AG04450 (cell line): Measurements from ENCODE around the gene NT5C2. TPM values are rescaled to one million over a fixed set of nuclear protein-coding genes. Genes with fewer than 3 reads are reported as not detected.
A peak's percentile ranks its signal among the peaks of the same experiment; 100 is the strongest.

Source experiments
- CTCF ChIA-PET: fragments of 300-600, 350-600 bp; formaldehyde crosslinking; extraction: SDS; loops from one replicate; lab custom pipeline; 2022; ENCODE audit warnings: antibody characterized with exemption, inconsistent platforms; lab: Charles Lee
- POLR2A ChIA-PET: fragments of 350-600 bp; formaldehyde crosslinking; extraction: SDS; loops from one replicate; lab custom pipeline; 2021; ENCODE audit warnings: antibody characterized with exemption, inconsistent platforms; lab: Yijun Ruan, JAX
- DNase-seq: peaks from one replicate; pipeline ENCODE4 v3.0.0-alpha.2; 2011; ENCODE audit warnings: low read depth, low spot score
- H3K27ac ChIP-seq: one replicate; pipeline ENCODE4 v1.5.1; 2012; ENCODE audit warnings: low read depth, low read length, control low read depth
- H3K27me3 ChIP-seq: one replicate; pipeline ENCODE4 v1.6.0; 2012; ENCODE audit warnings: low read length; ENCODE audit not compliant: control insufficient read depth, insufficient read depth
- H3K4me3 ChIP-seq: 2 replicates; pipeline ENCODE4 v1.5.1; 2011; ENCODE audit warnings: mild to moderate bottlenecking, low read depth, low read length, control low read depth
- H3K9me3 ChIP-seq: 2 replicates; pipeline ENCODE4 v1.5.1; 2012; ENCODE audit warnings: low read length; ENCODE audit not compliant: control insufficient read depth, insufficient read depth
- polyA plus RNA-seq: library from polyadenylated mRNA; depleted of rRNA; stranded (reverse); fragments of >200 nt; gene quantifications from 2 replicates; pipeline ENCODE4 v1.2.3, GENCODE V29; 2011
- TF ChIP-seq, protein P1 (sequence below): IDR thresholded peaks from 2 replicates; pipeline ENCODE4 v1.5.1; 2011; ENCODE audit warnings: low read depth, low read length, control low read depth, inconsistent platforms

Gene NT5C2
- polyA plus RNA-seq, 1 experiment = 117 TPM

DNA sequence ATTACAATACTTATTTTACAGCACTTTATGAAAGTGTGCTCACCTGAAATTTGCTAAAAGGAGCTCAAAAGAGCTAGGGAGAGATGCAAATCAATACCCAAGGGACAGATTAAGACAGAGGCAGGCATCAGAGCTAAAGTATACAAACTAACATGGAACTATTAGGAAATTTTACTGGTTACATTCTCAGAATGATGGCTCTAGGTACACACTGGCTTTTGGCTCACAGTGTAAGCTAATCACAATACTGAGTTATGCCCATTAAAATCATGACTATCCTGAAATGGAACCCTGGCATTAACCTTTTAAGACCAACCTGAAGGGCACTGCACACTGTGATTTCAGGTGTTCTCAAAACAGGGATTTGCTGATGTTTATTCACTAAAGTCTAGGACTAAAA lies 98.1 kb downstream of the NT5C2 start:
- TF ChIP-seq, protein P1, sequence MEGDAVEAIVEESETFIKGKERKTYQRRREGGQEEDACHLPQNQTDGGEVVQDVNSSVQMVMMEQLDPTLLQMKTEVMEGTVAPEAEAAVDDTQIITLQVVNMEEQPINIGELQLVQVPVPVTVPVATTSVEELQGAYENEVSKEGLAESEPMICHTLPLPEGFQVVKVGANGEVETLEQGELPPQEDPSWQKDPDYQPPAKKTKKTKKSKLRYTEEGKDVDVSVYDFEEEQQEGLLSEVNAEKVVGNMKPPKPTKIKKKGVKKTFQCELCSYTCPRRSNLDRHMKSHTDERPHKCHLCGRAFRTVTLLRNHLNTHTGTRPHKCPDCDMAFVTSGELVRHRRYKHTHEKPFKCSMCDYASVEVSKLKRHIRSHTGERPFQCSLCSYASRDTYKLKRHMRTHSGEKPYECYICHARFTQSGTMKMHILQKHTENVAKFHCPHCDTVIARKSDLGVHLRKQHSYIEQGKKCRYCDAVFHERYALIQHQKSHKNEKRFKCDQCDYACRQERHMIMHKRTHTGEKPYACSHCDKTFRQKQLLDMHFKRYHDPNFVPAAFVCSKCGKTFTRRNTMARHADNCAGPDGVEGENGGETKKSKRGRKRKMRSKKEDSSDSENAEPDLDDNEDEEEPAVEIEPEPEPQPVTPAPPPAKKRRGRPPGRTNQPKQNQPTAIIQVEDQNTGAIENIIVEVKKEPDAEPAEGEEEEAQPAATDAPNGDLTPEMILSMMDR = no peak

DNA sequence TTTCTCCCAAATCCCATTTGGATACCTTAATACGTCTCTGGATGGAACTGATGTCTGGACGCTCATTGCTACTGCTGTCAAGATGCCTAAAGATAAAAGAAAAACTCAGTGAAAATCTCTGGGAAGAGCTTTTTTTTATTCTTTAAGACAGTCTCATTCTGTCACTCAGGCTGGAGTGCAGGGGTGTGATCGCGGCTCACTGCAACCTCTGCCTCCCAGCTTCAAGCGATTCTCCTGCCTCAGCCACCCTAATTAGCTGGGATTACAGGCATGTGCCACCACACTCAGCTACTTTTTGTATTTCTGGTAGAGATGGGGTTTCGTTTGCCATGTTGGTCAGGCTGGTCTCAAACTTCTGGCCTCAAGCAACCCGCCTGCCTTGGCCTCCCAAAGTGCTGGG lies 102.2 kb downstream of the NT5C2 start:
- Histone ChIP-seq H3K4me3 (no peak overlapping the region), H3K27ac (no peak overlapping the region), H3K9me3 (no peaks in the 10 kb centered on the region), H3K27me3 (no peaks in the 10 kb centered on the region)
- DNase-seq = no peak
- POLR2A ChIA-PET = no interaction called here
- TF ChIP-seq, protein P1 = no peak
- CTCF ChIA-PET = no interaction called here

More for the DNA sequence above, 98.1 kb downstream of the NT5C2 start:
- ChIA-PET POLR2A (interaction anchor here (0.7 kb wide), 1 partner anchor 231 kb away, joined by 3 read pairs; no protein-coding TSS in a partner anchor), CTCF (no interaction called here)
- DNase-seq = no peak
- H3K27me3 ChIP-seq = no peaks in the 10 kb centered on the region
- no peak overlapping the region for H3K4me3 ChIP-seq
- H3K9me3 ChIP-seq = no peaks in the 10 kb centered on the region
- H3K27ac ChIP-seq = no peak overlapping the region

DNA sequence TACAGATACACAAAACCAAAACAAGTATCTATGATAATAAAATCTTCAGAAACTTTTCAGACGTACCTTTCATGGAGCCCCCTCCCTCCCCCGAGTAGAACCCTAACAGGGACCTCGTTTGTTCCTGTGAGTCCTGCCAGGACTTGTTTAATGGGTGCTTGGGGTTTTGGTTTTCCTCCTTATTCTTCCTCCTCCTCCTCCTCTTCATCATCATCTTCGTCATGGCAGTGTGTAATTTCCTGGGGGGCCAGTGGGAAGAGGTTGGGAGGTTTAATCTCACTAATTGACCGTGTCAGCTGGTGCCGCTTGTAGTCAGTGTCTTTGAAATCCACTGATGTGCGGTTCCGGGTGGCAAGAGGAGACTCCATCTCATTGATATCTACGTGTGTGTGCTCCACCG lies 103.6 kb downstream of the NT5C2 start:
- H3K4me3 ChIP-seq = no peak overlapping the region
- TF ChIP-seq, protein P1 = no peak
- CTCF ChIA-PET = interaction anchor here (0.5 to 0.8 kb wide), 2 partner anchors 9 to 150 kb away, joined by 3 read pairs; no protein-coding TSS in a partner anchor
- DNase-seq = no peak
- no peaks in the 10 kb centered on the region for H3K27me3 ChIP-seq
- H3K9me3 ChIP-seq = no peaks in the 10 kb centered on the region
- H3K27ac ChIP-seq = no peak overlapping the region
- POLR2A ChIA-PET = no interaction called here

DNA sequence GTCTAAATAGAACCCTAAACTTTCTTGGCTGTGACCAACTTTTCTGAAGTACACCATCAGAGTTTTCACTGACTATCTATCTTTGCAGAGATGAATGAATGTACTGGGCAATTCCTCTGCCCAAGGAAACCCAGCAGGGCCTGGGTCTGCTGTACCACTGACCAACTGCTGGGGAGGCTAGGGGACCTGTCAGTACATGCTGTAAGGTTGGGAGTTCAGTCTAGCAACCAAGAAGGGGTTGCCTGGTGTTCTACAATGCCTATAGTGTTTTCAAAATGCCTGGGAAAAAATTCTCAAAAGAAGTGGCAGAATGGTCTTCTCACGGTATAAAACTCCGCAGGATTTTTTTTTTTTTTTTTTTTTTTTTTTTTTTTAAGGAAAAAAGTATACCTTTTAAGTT lies 106.3 kb downstream of the NT5C2 start:
- ChIA-PET POLR2A (interaction anchor here (0.6 kb wide), 1 partner anchor 37 kb away, joined by 3 read pairs; no protein-coding TSS in a partner anchor), CTCF (interaction anchor here (0.6 to 1.9 kb wide), 5 partner anchors 111 to 359 kb away, joined by 3 to 13 read pairs (median 4); partner anchors contain the start of gene CNNM2)
- H3K27ac ChIP-seq = no peak overlapping the region
- no peaks in the 10 kb centered on the region for H3K27me3 ChIP-seq
- H3K4me3 ChIP-seq = no peak overlapping the region
- no peaks in the 10 kb centered on the region for H3K9me3 ChIP-seq
- TF ChIP-seq, protein P1 = no peak
- no peak for DNase-seq

DNA sequence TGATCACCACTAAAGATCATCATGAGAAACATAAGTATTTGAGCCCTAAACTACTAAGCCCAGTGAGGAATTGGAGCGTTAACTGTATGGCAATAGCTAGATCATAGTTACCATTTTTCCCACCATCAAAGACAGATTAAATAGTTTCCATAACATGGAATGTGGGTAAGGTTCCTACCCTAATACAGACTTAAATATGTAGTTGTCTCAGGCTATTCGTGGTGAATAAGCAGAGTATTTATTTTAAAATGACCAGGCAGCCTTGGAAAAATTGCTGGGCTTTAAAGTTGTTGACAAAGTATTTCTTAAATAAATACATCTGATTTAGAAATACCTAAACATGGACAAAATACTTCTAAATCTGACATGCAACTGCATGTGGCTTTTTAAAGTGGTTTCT lies 106.8 kb downstream of the NT5C2 start:
- Histone ChIP-seq H3K9me3 (no peaks in the 10 kb centered on the region), H3K27ac (no peak overlapping the region), H3K27me3 (no peaks in the 10 kb centered on the region), H3K4me3 (no peak overlapping the region)
- TF ChIP-seq, protein P1 = no peak
- CTCF ChIA-PET = interaction anchor here (0.8 to 1.9 kb wide), 6 partner anchors 111 to 185 kb away, joined by 3 to 13 read pairs (median 3); partner anchors contain the start of gene CNNM2
- DNase-seq = peak; percentile 36
- POLR2A ChIA-PET = interaction anchor here (0.6 kb wide), 1 partner anchor 37 kb away, joined by 3 read pairs; no protein-coding TSS in a partner anchor
